Keratinocyte (primary cell): Measurements from ENCODE around the gene CACNA2D1. TPM values are rescaled to one million over a fixed set of nuclear protein-coding genes. Genes with fewer than 3 reads are reported as not detected.

Experiments used
- DNase-seq: peaks from one replicate; pipeline ENCODE4 v3.0.0-alpha.2; 2011; ENCODE audit warnings: low read depth, missing footprints, low spot score
- FAIRE-seq: peaks from 2 replicates; lab custom pipeline; 2011; peaks lifted over from hg19 to GRCh38; lab: Jason Lieb, UNC
- H2AFZ ChIP-seq: 2 replicates; pipeline ENCODE4 v1.6.0; 2012; ENCODE audit warnings: low read length, control low read depth, inconsistent platforms; ENCODE audit not compliant: control insufficient read depth
- H3K27ac ChIP-seq: 2 replicates; pipeline ENCODE4 v1.5.1; 2011; ENCODE audit warnings: low read length; ENCODE audit not compliant: control insufficient read depth, insufficient read depth
- H3K27me3 ChIP-seq: 3 replicates; pipeline ENCODE4 v1.6.0; 2011; ENCODE audit warnings: low read length; ENCODE audit not compliant: control insufficient read depth, insufficient read depth; ENCODE audit errors: extremely low read depth
- H3K36me3 ChIP-seq, 2 experiments: 2 replicates in 1 of 2; 3 replicates in 1 of 2; pipeline ENCODE4 v1.5.1; 2011; ENCODE audit warnings: low read length in 2 of 2, mild to moderate bottlenecking in 1 of 2; ENCODE audit not compliant: control insufficient read depth in 2 of 2, insufficient read depth in 2 of 2; ENCODE audit errors: extremely low read depth in 1 of 2
- H3K4me1 ChIP-seq: 3 replicates; pipeline ENCODE4 v1.5.1; 2011; ENCODE audit warnings: low read length; ENCODE audit not compliant: control insufficient read depth, insufficient read depth; ENCODE audit errors: extremely low read depth
- H3K4me2 ChIP-seq: 3 replicates; pipeline ENCODE4 v1.6.0; 2011; ENCODE audit warnings: low read depth, low read length; ENCODE audit not compliant: control insufficient read depth, insufficient read depth; ENCODE audit errors: extremely low read depth
- H3K4me3 ChIP-seq, 3 experiments: fragments of 200-600 bp in 1 of 3; sonication (generic) in 1 of 3; 2 replicates in 2 of 3; 3 replicates in 1 of 3; pipeline ENCODE4 v1.5.1; 2011 to 2016; ENCODE audit warnings: low read length in 3 of 3, mild to moderate bottlenecking in 3 of 3, control low read depth in 2 of 3, inconsistent platforms in 1 of 3, low read depth in 1 of 3, mixed read lengths in 1 of 3, mixed run types in 1 of 3, moderate library complexity in 1 of 3; ENCODE audit not compliant: control insufficient read depth in 2 of 3, insufficient read depth in 2 of 3; ENCODE audit errors: extremely low read depth in 1 of 3
- H3K79me2 ChIP-seq: 2 replicates; pipeline ENCODE4 v1.6.0; 2012; ENCODE audit warnings: low read length; ENCODE audit not compliant: control insufficient read depth, insufficient read depth
- H3K9ac ChIP-seq: 3 replicates; pipeline ENCODE4 v1.6.0; 2011; ENCODE audit warnings: low read length; ENCODE audit not compliant: control insufficient read depth, insufficient read depth; ENCODE audit errors: extremely low read depth
- H3K9me1 ChIP-seq: 3 replicates; pipeline ENCODE4 v1.6.0; 2011; ENCODE audit warnings: low read length; ENCODE audit not compliant: control insufficient read depth, insufficient read depth; ENCODE audit errors: extremely low read depth
- H3K9me3 ChIP-seq: 2 replicates; pipeline ENCODE4 v1.5.1; 2012; ENCODE audit warnings: low read depth, low read length; ENCODE audit not compliant: control insufficient read depth
- H4K20me1 ChIP-seq: 3 replicates; pipeline ENCODE4 v1.6.0; 2011; ENCODE audit warnings: low read length; ENCODE audit not compliant: control insufficient read depth, insufficient read depth; ENCODE audit errors: extremely low read depth
- CTCF ChIP-seq, 3 experiments: IDR thresholded peaks in 1 of 3; conservative IDR thresholded peaks in 1 of 3; optimal IDR thresholded peaks in 1 of 3; 2 replicates in 2 of 3; 3 replicates in 1 of 3; pipeline versions ENCODE3 to v1.5.1; 2011; ENCODE audit warnings: low read length in 3 of 3, mild to moderate bottlenecking in 3 of 3, moderate library complexity in 2 of 3, control low read depth in 1 of 3, inconsistent platforms in 1 of 3; ENCODE audit not compliant: insufficient read depth in 2 of 3; ENCODE audit errors: extremely low read depth in 1 of 3
- EZH2 ChIP-seq: IDR thresholded peaks from one replicate; pipeline ENCODE4 v1.6.1; 2012; ENCODE audit warnings: inconsistent platforms, mild to moderate bottlenecking, low read length, moderate library complexity
- dilution Hi-C: fragments of 300-500 bp; cut with MboI; formaldehyde crosslinking; loops from one replicate; pipeline ENCODE4 v1.7.0; 2020; ENCODE audit warnings: low sequenced_read_pairs; ENCODE audit not compliant: extremely low pct_ligation_motif_present
- polyA plus RNA-seq, 5 experiments: library from polyadenylated mRNA; depleted of rRNA in 3 of 5; stranded (reverse) in 3 of 5; stranded (forward) in 1 of 5; unstranded in 1 of 5; fragments of >200 nt; gene quantifications; 1 replicate in 1 of 5; 2 replicates in 3 of 5; 3 replicates in 1 of 5; pipeline versions ENCODE4 v1.2.1 to v1.2.3, GENCODE V29; 2011 to 2012; ENCODE audit warnings: missing spikeins in 2 of 5, low read depth in 1 of 5, low replicate concordance in 1 of 5

The CACNA2D1 gene
- polyA plus RNA-seq, 1 donor (not counting 4 experiments of a cell fraction or from before 2014, with no cell fraction given), result 1.8 TPM

GRCh38 chr7:82471351-82472020, 27.9 kb upstream of the CACNA2D1 start:
- no peak for FAIRE-seq
- Histone ChIP-seq H3K9ac (no peak overlapping the region), H3K9me3 (no peaks in the 10 kb centered on the region), H3K4me1 (no peaks in the 10 kb centered on the region), H3K27ac (no peak overlapping the region), H3K4me2 (no peak overlapping the region), H2AFZ (no peak overlapping the region), H3K36me3 (no peaks in the 10 kb centered on the region), H3K4me3 (no peak overlapping the region), H3K79me2 (no peaks in the 10 kb centered on the region), H3K27me3 (no peaks in the 10 kb centered on the region), H4K20me1 (no peaks in the 10 kb centered on the region), H3K9me1 (no peaks in the 10 kb centered on the region)
- no peak for DNase-seq
- TF ChIP-seq CTCF (optimal IDR thresholded peaks at IDR 0.05 in 1 of 3, IDR thresholded peaks at IDR 0.05 in 1 of 3, conservative IDR thresholded peaks at IDR 0.05 in 1 of 3; ENCODE audit: extremely low read depth in 1 of 3, insufficient read depth in 2 of 3, low read length in 3 of 3) (no peak), EZH2 (no peak)
- dilution Hi-C loops, result no loop called here

GRCh38 chr7:82469207-82469606, 25.6 kb upstream of the CACNA2D1 start:
- Histone ChIP-seq H3K79me2 (no peaks in the 10 kb centered on the region), H3K9me1 (no peaks in the 10 kb centered on the region), H4K20me1 (no peaks in the 10 kb centered on the region), H3K9me3 (no peaks in the 10 kb centered on the region), H3K27me3 (no peaks in the 10 kb centered on the region), H3K4me1 (no peaks in the 10 kb centered on the region), H3K4me3 (no peak overlapping the region), H3K36me3 (no peaks in the 10 kb centered on the region), H3K27ac (no peak overlapping the region), H3K9ac (no peak overlapping the region), H2AFZ (no peak overlapping the region), H3K4me2 (no peak overlapping the region)
- TF ChIP-seq CTCF (optimal IDR thresholded peaks at IDR 0.05 in 1 of 3, IDR thresholded peaks at IDR 0.05 in 1 of 3, conservative IDR thresholded peaks at IDR 0.05 in 1 of 3; ENCODE audit: extremely low read depth in 1 of 3, insufficient read depth in 2 of 3, low read length in 3 of 3) (no peak), EZH2 (no peak)
- no peak for DNase-seq
- dilution Hi-C loops, result no loop called here
- FAIRE-seq, result no peak
